HG03378 (cell line): Measurements from ENCODE around the gene MLEC.

Experiments used
- ATAC-seq: cut with Tn5 transposase; IDR thresholded peaks from one replicate; pipeline ENCODE4 v1.9.1; 2021; ENCODE audit warnings: mild to moderate bottlenecking, moderate library complexity; ENCODE audit not compliant: unreplicated experiment

Gene MLEC

GRCh38 chr12:120686690-120687577 is at the start of gene MLEC:
MLEC (plus strand) TSS chr12:120687149; CDS start chr12:120687297, 148 bp downstream.
- peak; percentile 49 for ATAC-seq

DNA sequence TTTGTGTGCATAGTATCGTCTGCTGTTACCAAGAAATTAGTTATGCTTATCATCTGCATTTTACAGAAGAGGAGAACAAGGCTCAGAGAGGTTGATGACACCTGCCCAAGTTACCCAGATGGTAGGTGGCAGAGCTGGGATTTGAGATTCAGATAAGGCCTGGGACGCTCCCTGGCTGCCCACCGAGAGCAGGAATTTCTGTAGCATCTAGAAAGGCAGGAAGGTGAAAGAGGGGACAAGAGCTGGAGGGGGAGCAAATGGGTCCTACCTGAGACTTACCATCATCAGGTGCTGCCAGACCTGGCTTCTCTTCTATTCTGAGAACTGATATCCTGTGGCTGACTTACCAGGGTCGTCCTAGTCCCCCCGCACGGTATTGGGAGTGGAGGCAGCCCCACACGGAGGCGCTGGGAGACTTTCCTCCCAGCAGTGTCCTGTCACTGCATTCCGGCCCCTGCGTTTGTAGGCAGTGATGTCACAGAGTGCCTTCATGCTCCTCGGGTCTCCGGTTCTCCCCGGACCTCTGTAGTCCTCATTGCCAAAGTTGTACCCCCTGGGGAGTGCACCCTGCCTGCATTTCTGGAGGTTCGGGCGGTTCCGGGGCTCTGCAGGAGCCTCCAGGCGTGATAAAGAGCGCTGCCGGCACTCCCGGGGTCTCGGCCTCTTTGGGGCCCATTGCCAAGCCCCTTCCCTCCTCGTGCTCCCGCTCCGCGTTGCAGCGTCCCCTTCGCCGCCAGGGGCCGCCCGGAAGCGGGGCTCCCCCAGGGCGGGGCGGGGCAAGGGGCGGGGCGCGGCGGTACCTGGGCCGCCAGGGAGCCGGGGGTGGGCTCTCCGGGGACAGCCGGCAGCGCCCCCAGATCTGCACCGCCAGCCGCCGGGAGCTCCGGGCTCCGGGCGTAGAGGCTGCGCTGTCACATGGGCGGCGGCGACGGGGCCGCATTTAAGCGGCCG is 46.9 kb upstream of the MLEC start, which contains the start of gene CABP1:
Gene CABP1, plus strand, starts transcription at position 856 of the 951 bp plus-strand sequence. Its CDS starts 60 bp downstream, at position 916.
- no peak for ATAC-seq

- no peak for ATAC-seq
Measured at GRCh38 chr12:120640861-120641833, 45.8 kb upstream of the MLEC start.

- no peak for ATAC-seq
Measured at GRCh38 chr12:120642121-120642520, 44.8 kb upstream of the MLEC start.

GRCh38 chr12:120642826-120643225 is 44.1 kb upstream of the MLEC start:
- ATAC-seq, result no peak

DNA sequence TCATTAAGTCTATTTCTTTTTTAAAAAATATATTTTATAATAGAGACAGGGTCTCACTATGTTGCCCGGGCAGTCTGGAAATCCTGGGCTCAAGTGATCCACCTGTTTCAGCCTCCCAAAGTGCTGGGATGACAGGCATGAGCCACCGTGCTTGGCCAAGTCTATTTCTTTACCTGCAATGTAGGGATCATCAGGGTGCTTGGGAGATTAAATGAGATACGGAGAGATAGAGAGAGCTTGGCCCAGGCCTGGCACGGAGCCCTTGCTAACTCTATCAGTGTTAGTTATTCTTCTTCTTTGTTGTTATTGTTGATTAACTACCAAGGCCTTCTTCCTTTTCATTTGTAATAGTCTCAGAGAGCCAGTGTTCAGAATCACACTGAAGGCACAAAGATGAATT is 43.4 kb upstream of the MLEC start:
- no peak for ATAC-seq

- no peak for ATAC-seq
Measured at GRCh38 chr12:120646044-120646443, 40.9 kb upstream of the MLEC start.

- ATAC-seq, result no peak
Measured at GRCh38 chr12:120647375-120647755, 39.6 kb upstream of the MLEC start.

GRCh38 chr12:120649442-120650232 is 37.3 kb upstream of the MLEC start:
- ATAC-seq, result no peak

DNA sequence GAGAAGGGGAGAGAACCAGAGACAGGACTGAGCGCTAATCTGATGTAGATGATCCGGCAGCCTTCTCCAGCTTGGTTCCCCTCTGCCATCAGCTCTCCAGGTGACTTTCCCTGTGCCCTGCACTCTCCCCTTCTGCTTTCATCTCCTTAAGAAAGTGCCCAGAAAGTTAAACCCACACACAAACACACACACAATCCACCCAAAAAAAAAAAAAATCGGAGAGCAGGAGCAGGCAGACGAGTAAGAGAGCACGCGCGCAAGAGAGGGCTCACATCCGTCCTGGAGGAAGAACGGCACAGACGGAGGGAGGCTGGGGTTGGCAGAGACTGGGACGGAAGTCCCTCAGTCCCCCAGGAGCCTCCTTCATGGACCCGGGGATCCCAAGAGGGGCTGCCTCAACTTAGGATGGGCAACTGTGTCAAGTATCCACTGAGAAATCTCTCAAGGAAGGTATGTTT is 36.7 kb upstream of the MLEC start:
- ATAC-seq, result no peak

DNA sequence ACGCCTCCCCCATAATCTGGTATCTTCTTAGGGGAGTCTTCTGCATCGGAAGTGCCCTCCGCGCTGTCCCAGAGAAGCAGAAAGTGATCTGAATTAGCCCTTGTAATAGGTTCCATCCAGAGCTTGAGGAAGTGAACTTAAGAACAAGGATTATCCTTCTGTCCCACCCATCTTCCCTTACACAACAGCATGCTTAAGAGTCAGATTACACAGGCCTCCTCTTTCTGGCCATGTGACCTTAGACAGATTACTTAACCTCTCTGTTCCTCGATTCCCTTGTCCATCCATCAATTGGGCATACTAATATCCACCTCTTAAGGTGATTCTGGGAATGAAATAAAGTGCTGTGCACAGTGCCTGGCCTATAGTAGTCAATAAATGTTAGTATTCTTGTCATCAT is 35.1 kb upstream of the MLEC start:
- ATAC-seq, result no peak

GRCh38 chr12:120652656-120653435 is 34.1 kb upstream of the MLEC start:
- ATAC-seq, result no peak

- ATAC-seq, result no peak
Measured at GRCh38 chr12:120653611-120654010, 33.3 kb upstream of the MLEC start.

GRCh38 chr12:120654656-120655055 is 32.3 kb upstream of the MLEC start:
- no peak for ATAC-seq

DNA sequence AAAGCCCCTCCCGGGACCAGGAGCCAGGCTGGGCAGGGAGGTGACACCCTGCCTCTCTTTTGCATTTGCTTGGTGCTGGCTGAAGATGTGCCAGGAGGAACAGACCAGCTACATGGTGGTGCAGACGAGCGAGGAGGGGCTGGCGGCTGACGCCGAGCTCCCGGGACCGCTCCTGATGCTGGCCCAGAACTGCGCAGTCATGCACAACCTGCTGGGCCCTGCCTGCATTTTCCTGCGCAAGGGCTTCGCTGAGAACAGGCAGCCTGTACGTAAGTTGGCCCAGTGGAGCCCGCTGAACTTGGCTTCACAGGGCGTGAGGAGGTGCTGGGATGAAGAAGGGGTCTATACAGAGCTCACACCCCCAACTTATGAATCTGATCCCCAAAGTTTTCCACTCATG is 30.9 kb upstream of the MLEC start:
- no peak for ATAC-seq

DNA sequence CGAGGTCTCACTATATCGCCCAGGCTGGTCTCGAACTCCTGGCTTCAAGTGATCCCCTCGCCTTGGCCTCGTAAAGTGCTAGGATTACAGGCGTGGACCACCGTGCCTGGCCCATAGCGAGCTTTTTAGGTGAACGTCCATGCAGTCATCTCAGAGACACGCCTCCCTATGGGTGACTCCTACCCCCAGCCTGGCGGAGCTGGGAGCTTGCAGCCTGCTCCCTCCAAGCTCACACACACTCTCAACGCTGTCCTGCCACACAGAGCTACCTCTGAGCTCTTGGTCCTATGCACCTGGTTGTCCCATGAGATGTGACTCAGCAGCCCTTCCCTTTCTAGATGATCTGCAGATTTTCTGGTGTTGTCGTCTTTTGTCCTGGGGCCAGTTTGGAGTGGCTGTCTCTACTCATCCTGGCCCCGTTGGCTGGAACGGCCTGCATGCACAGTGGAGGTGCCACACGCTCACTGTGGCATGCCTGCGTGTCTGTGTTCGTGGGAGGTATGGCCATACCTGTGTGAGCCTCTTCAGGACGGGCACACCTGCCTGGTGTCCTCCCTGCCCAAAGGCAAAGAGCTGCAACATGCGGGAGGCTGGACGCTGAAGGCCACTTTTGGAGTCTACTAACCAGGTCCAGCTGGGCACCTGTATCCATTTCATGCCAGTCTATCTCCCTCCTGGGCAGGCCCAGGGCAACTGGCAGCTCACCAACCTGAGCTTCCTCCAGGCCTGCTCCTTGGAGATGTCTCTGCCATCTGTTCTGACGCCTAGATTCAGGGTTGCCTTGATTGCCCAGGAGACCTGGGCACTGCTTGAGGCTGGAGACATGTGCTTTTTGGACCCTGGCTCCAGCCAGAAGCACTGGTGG is 28.4 kb upstream of the MLEC start:
- no peak for ATAC-seq

- no peak for ATAC-seq
Measured at GRCh38 chr12:120659151-120659525, 27.8 kb upstream of the MLEC start.

DNA sequence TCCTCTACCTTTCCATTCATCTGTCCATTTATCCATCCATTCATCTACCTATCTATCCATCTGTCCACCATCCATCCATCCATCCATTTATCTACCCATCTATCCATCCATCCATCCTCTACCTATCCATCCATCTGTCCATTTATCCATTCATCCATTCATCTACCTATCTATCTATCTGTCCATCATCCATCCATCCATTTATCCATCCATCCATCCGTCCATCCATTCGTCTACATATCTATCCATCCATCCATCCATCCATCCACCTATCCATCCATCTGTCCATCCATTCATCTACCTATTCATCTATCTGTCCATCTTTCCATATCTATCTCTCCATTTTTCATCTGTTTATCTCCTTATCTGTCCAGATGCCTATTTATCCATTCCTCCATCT is 25.5 kb upstream of the MLEC start:
- no peak for ATAC-seq
